ENCODE results near the gene NFXL1. TPM values are rescaled to one million over a fixed set of nuclear protein-coding genes. Genes with fewer than 3 reads are reported as not detected.
"Not testable (repeated sequence)": the region's sequence is repeated elsewhere in the genome, so short reads cannot be mapped to it uniquely, and the experiment has no call there.

The NFXL1 gene
- total RNA-seq (2014; rRNA removed; shearing (Covaris generic)) = 9.1 and 12.7 TPM in 2 replicates
- 10.3 and 13.2 TPM in 2 replicates for polyA plus RNA-seq (2015; cell fraction: cytosol; rRNA removed)
- 34.5 and 39.9 TPM in 2 replicates for polyA plus RNA-seq (2015; cell fraction: nucleus; rRNA removed)

DNA sequence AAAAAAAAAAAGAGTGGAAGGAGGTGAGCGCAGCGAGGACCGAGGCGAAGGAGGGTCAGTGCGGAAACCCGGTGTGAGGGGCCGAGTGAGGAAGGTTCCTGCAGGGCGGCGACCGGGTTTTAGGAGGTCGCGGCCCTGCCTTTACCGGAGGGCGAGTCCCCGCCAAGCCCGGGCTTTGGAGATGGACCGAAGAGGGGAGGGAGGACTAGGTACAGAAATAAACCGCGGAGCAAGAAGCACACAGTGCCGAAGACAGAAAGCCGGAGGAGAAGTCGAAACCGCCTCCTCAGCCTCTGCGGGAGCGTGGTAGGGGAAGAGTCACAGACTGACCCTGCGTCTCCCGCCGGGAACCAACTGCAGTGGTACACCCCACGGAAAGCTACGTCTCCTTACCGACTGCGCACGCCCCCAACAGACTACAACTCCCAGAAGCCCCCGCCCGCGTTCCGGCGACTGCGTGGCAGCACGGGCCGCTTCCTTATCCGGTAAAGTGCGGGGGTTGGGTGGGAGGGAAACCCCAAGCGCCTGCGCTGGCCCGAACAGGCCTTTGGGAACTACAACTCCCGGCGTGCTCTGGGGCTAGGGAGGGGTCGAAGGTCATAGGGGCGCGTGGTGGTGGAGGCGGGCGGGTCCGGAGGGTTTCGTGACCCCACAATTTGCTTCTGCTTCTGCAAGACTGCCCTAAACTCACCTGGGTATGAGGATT is at the start of gene NFXL1:
TSS of gene NFXL1 (minus strand) at position 364 of the 706 bp plus-strand sequence. CDS start 380 bp downstream, outside the sequence.
- peak; percentile 95 for DNase-seq (ENCODE audit: low read depth)

DNA sequence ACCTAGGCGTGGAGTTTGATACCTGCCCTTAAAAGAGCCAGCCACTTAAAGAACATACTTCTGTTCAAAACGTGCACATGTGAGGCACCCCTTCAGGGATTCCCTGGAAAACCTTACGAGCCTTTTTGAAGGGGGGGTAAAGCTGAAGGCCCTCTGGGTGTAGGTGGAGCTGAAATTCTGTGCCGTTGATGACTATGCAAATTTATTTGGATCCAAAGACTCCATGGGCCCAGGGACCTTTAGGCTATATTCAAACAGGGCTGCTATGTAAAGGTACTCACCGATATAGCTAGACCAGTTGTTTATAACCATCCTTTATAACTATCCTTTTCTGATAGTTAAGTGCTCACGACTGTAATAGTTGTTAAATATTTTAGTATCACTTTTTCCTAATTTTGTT is 40.3 kb upstream of the NFXL1 start:
- no peak for DNase-seq (ENCODE audit: low read depth)

DNA sequence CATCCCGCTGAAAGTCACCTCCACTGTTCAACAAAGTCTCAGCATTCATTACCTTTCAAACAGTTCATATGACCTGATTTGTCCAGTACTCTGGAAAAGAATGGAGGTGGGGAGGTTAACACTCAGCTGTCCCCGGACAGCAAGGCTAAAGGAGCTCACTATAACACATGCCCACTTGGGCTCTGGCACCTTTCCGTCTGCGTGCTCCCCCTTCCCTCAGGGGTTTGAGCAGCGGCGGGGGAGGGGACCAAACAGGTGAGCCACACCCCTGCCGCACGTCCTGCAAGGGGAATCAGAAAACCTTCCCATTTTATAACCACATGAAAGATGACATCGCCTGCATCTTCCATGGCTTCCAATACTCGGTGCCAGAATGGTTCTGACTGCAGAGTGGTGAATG is 39.9 kb upstream of the NFXL1 start:
- no peak for DNase-seq (ENCODE audit: low read depth)

DNA sequence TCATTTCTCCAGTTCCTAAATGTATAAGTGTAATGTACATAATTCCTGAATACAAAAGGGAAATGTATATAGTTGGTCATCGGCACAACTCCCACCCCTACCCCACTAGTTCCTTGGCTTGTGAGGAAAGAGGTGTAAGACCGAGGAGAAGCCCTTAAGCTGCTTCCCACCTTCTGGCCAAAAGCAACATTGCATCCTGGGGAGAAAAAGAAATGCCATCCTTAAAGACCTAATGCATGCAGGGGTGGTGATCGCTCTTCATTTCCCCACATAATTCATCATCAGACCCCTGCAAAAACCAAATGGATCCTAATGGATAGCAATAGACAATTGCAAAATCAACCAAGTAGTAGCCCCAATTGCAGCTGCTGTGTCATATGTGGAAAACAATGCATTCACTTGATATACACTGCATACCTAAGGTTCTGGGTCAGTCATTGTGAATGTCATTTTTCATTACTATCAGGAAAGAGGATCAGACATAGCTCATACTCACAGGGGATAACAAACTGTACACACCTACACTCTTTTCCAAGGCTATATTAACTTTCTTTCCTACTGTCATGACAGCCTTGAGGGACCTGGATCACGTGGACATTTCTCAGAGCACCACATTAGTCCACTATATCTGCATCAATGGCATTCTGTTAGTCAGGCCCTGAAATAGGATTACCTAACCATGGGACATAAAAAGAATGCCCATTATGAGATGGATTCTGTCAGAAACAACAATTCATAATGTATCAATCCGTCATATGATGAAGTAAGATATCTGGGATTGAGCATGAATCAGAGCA is 31.7 kb upstream of the NFXL1 start:
- no peak for DNase-seq (ENCODE audit: low read depth)

DNA sequence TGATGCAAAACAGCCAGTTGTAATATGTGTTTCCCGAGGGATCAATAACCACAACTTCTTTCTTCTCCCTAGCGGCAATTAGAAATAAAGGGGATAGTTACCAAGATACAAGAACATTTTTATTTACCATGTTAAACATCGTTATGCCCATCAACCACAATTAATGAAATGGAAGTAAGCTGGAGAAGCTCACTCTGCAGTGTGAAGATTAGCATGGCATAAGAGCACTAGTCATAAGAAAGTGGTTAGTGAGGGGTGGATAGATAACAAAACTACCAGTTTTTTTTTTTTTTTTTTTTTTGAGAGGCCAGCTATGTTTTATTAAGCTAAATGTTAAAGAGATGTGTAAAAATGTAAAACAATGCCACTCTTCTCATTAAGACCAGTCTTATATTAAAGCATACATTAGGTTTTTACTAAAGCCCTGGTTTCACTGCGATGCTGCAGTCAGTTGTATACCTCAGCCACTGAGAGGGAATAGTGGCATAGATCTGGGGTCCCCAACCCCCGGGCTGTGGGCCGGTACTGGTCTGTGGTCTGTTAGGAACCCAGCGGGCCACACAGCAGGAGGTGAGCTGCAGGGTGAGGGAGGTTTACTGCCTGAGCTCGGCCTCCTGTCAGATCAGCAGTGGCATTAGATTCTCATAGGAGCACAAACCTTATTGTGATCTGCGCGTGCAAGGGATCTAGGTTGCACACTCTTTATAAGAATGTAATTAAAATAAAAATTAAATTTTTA is 27.9 kb upstream of the NFXL1 start:
- DNase-seq (ENCODE audit: low read depth) = no peak

DNA sequence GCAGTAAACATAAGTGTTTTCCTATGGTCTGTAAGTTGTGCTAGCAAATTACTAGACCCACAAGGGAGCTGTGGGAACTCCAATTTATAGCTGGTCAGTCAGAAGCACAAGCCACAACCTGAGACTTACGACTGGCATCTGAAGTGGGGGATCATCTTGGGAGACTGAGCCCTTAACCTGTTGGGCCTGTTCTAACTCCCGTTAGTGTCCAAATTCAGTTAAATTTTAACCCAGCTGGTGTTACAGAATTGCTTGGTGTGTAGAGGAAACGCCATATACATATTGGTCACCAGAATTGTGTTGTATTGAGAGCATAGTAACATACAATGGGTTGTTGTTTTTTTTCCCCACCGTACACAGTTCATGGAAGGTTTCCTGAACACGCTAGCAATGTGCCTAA is 25.1 kb upstream of the NFXL1 start:
- DNase-seq (ENCODE audit: low read depth) = no peak

DNA sequence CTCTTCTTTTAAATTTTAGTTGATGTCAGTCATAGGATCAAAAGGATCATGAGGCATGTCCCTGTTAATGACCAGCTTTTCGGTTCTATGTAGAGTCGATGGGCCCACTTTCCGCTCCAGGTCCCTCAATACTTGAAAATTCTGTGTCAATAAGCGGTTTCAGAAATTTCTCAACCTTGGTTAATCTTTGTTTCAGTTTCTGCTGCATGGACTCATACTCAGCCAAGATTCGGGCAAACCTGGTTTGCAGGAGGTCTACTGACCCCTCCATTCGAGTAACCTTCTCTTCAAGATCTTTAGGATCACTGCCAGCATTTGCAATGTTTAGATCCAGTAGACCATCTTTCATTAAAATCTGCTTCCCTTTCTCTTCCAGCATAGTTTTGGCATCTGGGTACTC is 22.0 kb upstream of the NFXL1 start:
- no peak for DNase-seq (ENCODE audit: low read depth)

DNA sequence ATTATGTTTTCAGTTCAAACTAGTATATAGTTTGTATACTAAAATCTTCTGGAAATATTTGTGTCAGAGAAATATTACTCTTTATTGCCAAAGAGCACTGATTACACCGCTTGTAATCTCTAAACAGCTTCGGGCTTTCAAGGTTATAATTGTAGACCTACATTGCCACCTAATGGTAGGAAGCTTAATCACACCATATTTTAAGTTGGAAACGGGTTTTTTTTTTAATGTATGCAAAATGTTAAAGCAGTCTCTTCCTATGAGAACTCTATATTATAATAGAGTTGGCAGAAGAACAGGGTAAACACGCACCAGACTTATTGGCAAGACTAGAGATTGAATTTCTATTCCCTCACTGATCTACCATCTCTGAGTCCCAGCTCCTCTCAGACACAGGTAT is 19.5 kb upstream of the NFXL1 start:
- peak; percentile 46 for DNase-seq (ENCODE audit: low read depth)

DNA sequence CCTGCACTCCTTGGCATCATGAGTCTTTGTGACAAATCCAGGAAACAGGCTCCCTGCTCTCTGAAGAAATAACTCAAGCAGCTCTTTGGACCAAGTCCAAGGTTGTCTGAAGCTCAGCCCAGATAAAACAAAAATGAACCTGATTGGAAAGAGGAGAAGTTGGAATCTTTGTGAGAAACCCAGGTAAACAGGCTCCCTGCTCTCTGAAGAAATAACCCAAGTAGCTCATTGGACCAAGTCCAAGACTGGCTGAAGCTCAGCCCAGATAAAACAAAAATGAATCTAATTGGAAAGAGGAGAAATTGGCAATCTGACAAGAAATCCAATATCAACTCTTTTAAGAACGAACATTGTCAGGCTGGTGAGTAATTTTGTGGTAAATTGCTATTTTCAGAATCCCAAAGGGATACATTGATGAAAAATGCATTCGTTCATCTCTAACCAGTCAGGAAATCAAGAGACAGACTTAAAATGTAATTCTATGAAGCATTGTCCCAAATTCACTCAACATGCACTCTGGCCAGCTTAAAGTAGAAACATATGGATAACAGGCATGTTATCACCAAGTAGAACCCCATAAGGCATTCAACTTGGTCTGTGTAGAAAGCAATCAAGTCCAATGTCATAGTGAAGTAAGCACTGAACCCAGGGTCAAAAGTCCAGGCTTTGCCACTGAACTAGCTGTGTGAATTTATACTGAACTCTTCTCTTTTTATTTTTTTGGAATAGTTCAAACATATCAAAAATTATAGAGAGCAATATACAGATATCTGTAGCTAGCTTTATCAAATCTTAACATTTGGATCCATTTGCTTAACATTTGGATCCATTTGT is 16.8 kb upstream of the NFXL1 start:
- DNase-seq (ENCODE audit: low read depth) = peak; percentile 66

DNA sequence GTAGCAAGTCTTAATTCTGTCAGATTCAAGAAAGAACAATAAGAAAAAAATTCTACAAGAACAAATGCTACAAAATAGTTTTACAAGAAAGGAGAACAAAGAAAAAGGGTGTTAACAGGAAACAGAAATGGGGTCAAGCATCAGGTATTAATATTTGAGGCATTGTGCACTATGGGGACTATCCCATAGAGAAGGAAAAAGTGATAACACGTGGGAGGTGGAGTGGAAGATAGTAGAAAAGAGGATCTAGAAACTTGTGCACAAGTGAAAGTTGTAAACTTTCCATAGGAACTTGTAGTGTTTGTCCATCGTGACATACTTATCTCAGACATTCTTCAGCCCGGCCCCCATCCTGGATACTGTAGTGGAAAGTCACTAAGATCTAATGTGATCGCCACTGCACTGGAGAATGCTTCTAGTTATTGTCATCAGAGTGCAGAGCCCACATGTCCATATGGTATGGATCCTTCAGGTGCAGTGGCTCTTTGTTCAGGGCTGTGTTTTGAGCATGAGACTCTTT is 15.4 kb upstream of the NFXL1 start:
- no peak for DNase-seq (ENCODE audit: low read depth)

DNA sequence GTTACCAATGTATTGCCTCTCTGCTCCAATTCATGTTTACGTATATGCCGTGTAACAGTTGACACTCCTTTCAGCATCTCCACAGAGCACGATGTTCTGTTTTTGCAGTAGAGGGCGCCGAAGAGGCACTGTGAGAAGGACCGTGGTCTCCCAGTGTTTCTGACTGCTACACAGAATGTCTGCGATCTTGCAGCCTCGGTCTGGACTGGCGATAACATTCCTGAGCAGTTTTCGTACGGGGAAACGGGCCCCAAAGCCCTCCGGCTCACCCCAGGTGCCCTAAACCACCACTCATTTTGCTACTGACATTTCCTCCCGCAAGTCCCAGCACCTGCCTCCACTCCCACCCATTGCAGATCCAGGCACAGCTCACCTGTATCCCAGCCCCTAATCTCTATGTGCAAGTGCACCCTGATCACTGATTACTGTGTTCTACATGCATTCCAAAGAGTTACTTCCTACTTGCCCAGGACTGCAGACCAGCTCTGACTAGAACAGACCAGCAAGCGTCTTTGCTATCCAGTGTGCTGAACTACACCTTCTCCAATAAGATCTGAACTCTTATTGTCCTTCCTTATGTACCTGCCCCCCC is 12.4 kb upstream of the NFXL1 start:
- DNase-seq (ENCODE audit: low read depth) = peak; percentile 38

DNA sequence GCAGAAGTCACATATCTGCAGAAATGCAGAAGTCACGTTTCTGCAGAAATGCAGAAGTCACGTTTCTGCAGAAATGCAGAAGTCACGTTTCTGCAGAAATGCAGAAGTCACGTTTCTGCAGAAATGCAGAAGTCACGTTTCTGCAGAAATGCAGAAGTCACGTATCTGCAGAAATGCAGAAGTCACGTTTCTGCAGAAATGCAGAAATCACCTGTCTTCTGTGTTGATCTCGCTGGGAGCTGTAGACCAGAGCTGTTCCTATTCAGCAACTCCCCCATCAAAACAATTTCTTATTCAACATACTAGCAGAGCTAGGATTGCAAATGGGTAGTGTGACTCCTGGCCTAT is 8.9 kb upstream of the NFXL1 start:
- not testable (repeated sequence) for DNase-seq (ENCODE audit: low read depth)

DNA sequence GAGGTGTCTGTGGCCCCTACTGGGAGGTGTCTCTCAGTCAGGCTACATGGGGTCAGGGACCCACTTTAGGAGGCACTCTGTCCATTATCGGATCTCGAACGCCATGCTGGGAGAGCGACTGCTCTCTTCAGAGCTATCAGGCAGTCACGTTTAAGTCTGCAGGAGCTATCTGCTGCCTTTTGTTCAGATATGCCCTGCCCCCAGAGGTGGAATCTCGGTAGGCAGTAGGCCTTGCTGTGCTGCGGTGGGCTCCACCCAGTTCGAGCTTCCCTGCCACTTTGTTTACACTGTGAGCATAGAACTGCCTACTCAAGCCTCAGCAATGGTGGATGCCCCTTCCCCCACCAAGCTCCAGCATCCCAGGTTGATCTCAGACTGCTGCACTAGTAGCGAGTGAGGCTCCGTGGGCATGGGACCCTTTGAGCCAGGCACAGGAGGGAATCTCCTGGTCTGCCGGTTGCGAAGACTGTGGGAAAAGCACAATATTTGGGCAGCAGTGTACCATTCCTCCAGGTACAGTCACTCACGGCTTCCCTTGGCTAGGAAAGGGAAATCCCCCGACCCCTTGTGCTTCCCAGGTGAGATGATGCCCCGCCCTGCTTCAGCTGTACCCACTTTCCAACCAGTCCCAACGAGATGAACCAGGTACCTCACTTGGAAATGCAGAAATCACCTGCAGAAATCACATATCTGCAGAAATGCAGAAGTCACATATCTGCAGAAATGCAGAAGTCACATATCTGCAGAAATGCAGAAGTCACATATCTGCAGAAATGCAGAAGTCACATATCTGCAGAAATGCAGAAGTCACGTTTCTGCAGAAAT is 8.3 kb upstream of the NFXL1 start:
- not testable (repeated sequence) for DNase-seq (ENCODE audit: low read depth)

DNA sequence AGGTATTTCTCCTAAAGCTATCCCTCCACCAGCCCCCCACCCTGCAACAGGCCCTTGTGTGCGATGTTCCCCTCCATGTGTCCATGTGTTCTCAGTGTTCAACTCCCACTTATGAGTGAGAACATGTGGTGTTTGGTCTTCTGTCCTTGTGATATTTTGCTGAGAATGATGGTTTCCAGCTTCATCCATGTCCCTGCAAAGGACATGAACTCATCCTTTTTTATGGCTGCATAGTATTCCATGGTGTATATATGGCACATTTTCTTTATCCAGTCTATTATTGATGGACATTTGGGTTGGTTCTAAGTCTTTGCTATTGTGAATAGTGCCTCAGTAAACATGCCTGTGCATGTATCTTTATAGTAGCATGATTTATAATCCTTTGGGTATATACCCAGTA is 2.8 kb upstream of the NFXL1 start:
- not testable (repeated sequence) for DNase-seq (ENCODE audit: low read depth)

DNA sequence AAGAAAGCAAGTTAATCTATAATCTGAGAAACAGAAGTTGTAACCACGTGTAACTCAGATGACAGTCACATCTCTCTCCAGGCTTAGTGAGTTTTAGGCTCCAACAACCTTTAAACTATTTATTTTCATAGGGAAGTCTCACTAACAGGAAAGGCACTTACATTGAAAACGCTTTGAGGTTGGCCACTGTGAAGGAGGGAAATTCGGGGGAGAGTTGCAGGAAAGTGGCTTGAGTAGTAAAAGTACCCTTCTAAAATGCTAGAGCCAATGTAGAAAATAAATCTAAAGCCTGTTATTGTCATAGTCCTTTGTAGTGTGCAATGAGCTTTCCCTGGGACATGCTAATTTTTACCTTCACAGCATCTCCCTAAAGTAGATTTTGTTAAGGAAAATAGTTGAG is 995 bp upstream of the NFXL1 start:
- no peak for DNase-seq (ENCODE audit: low read depth)

DNA sequence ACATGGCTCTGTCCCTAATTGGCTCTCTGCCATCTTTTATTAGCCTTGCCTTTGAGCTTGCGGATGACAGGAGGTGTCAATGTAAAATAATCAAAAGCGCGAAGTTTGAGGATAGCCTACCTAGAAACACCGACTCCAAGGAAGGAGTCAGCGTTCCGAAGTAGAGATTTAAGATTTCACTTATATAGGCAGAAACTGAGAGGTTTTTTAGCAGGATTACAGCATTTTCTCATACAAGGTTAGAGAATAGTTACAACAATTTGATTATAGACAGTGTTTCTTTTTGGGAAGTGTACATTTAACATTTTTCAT is 499 bp upstream of the NFXL1 start:
- no peak for DNase-seq (ENCODE audit: low read depth)

DNA sequence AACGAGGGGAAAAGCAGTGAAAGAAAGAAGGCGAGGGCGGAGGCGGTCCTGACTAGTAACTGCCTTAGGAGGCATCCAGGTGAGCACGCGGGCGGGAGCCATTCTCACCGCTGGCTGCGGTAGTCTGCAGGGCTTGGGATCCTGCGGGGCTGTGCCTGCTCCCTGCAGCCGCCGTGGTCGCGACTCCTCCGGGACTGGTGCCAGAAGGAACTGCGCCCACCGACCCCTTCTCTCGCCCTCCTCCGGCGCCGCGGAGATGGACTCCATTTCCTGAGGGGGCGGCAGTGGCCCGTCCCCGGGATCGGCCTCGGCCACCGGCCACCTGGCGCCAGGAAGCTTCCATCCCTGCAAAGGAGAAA is 543 bp downstream of the NFXL1 start:
- DNase-seq (ENCODE audit: low read depth) = no peak

DNA sequence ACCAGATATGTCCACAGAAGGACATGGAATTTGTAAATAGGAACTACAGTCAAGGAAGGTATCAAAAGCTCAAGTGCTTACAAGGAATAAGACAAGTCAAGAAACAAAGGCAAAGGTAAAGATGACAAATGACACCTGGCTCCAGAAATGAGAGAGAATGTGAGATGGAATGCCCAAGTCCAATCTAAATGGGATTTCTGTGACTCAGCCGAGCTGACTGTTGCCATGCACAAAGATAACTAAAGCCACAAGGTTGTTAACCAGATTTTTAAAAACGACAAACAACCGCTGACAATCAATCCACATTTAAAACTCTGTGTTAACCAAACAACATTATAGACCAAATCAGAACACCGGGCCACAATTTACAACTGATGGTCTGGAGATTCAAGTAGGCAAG is 1.1 kb downstream of the NFXL1 start:
- DNase-seq (ENCODE audit: low read depth) = peak; percentile 26

DNA sequence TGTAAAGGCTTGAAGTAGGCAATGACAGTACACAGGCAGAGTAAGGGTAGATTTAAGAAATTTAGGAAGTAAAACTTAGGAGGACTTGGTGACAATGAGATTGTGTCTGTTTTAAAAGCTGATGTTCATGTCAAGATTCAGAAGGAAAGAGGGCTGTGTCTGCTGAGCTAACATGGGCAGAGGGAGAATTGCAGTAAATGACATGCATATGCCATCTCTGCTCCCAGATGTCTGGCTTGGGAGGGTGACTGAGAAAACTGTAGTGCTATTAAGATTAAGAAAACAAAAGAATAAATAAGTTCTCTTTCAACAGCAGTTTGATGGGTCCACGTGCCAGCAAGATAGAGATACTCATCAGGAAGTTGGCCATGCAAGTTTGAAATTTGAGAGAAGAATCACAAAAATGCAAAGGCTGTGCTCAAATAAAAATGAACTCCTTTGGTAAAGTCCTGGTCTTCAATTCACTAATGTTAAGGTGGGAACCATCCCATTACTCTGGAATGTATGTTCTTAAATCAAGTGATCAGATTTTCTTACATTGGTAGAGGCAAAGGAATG is 7.2 kb downstream of the NFXL1 start:
- DNase-seq (ENCODE audit: low read depth) = no peak

DNA sequence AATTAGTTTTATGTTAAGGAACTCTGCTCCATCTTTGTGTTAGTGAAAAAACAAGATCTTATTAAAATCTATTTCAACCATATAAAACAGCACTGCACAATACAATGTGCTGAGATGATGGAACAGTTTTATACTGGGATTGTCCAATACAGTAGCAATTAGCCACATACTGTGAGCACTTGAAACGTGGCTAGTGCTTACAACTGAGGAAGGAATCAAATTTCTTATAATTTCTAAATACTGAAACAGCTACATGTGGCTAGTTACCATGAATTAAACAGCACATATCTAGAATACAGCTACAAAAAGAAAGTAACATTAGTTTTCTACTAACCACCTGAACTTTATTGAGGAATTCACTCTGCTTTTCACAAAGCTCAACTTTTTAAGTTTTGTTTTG is 14.7 kb downstream of the NFXL1 start:
- DNase-seq (ENCODE audit: low read depth) = no peak

Data from HT1080 (cell line).